MM.1S (cell line): Measurements from ENCODE around the gene TRIM28.

Source experiments
- DNase-seq: peaks from one replicate; pipeline ENCODE4 v3.0.0-alpha.2; 2015
- H2AFZ ChIP-seq: fragments of 300-600 bp; sonication (generic); 2 replicates; pipeline ENCODE4 v1.6.0; 2016; ENCODE audit warnings: antibody characterized with exemption, low read length
- H3F3A ChIP-seq: fragments of 300-600 bp; sonication (generic); 2 replicates; pipeline ENCODE4 v1.6.1; 2016; ENCODE audit warnings: mild to moderate bottlenecking, antibody characterized with exemption, low read length, moderate library complexity, mixed read lengths; ENCODE audit not compliant: insufficient read depth
- H3K27ac ChIP-seq: fragments of 300-600 bp; sonication (generic); 2 replicates; pipeline ENCODE4 v1.5.1; 2016; ENCODE audit warnings: mild to moderate bottlenecking, low read length
- H3K27me3 ChIP-seq: fragments of 300-600 bp; sonication (generic); replicated peaks from 2 replicates; pipeline ENCODE4 v1.6.0; 2016; ENCODE audit warnings: low read length; ENCODE audit not compliant: insufficient read depth
- H3K36me3 ChIP-seq: fragments of 300-600 bp; sonication (generic); replicated peaks from 2 replicates; pipeline ENCODE4 v1.6.1; 2016; ENCODE audit warnings: mild to moderate bottlenecking, low read length, mixed read lengths; ENCODE audit not compliant: insufficient read depth
- H3K4me1 ChIP-seq: fragments of 300-600 bp; sonication (generic); 2 replicates; pipeline ENCODE4 v1.6.1; 2016; ENCODE audit warnings: low read length, mixed read lengths
- H3K4me2 ChIP-seq: fragments of 300-600 bp; sonication (generic); 2 replicates; pipeline ENCODE4 v1.6.0; 2016; ENCODE audit warnings: low read depth, low read length
- H3K4me3 ChIP-seq: fragments of 300-600 bp; sonication (generic); 2 replicates; pipeline ENCODE4 v1.5.1; 2016; ENCODE audit warnings: low read length, mixed read lengths
- H3K79me2 ChIP-seq: fragments of 300-600 bp; sonication (generic); 2 replicates; pipeline ENCODE4 v1.6.1; 2016; ENCODE audit warnings: mixed run types, low read length, mixed read lengths
- H3K9ac ChIP-seq: fragments of 300-600 bp; sonication (generic); 2 replicates; pipeline ENCODE4 v1.6.1; 2016; ENCODE audit warnings: low read length, mixed read lengths
- H3K9me2 ChIP-seq: fragments of 300-600 bp; sonication (generic); replicated peaks from 2 replicates; pipeline ENCODE4 v1.6.1; 2016; ENCODE audit warnings: mild to moderate bottlenecking, low read length, mixed read lengths; ENCODE audit not compliant: insufficient read depth
- H3K9me3 ChIP-seq: fragments of 300-600 bp; sonication (generic); replicated peaks from 2 replicates; pipeline ENCODE4 v1.6.1; 2016; ENCODE audit warnings: mild to moderate bottlenecking, low read length, mixed read lengths; ENCODE audit not compliant: insufficient read depth
- H4K20me1 ChIP-seq: fragments of 300-600 bp; sonication (generic); 2 replicates; pipeline ENCODE4 v1.6.1; 2016; ENCODE audit warnings: mild to moderate bottlenecking, low read length, moderate library complexity, mixed read lengths; ENCODE audit not compliant: insufficient read depth
- CTCF ChIP-seq: fragments of 300-600 bp; sonication (generic); IDR thresholded peaks from 2 replicates; pipeline ENCODE4 v1.5.1; 2016; ENCODE audit warnings: antibody characterized with exemption, low read length, mixed read lengths
- EZH2 ChIP-seq: fragments of 300-600 bp; sonication (generic); optimal IDR thresholded peaks from 2 replicates; pipeline ENCODE3; 2017; ENCODE audit warnings: low read depth, mild to moderate bottlenecking, antibody characterized with exemption, low read length, mixed read lengths
- EZH2phosphoT487 ChIP-seq: fragments of 300-600 bp; sonication (generic); IDR thresholded peaks from 2 replicates; pipeline ENCODE4 v1.6.1; 2018; ENCODE audit warnings: antibody characterized with exemption, low read length

Gene TRIM28

GRCh38 chr19:58554494-58555368 lies 10.9 kb downstream of the TRIM28 start, which contains the start of gene CHMP2A:
TSS of gene CHMP2A (minus strand) at chr19:58555105. CDS start at chr19:58554212, 893 bp downstream.
- no peaks in the 10 kb centered on the region for H3K27me3 ChIP-seq
- peak within 1 kb of the TSS; percentile 92 for H3K9ac ChIP-seq
- TF ChIP-seq CTCF (no peak), EZH2 (no peak), EZH2phosphoT487 (no peak)
- H3K9me3 ChIP-seq: no peaks in the 10 kb centered on the region
- H2AFZ ChIP-seq: peak within 1 kb of the TSS; percentile 81
- peak; percentile 96 for DNase-seq
- peaks cover 3% of the 10 kb centered on the region; the same call in 1 of the 2 replicates for H3K36me3 ChIP-seq
- peaks cover 63% of the 10 kb centered on the region for H3F3A ChIP-seq
- H4K20me1 ChIP-seq: peaks cover 8% of the 10 kb centered on the region; the same call in 1 of the 2 replicates
- peaks cover 22% of the 10 kb centered on the region for H3K4me1 ChIP-seq
- peak within 1 kb of the TSS; percentile 95 for H3K4me3 ChIP-seq
- peaks cover 45% of the 10 kb centered on the region for H3K79me2 ChIP-seq
- H3K27ac ChIP-seq: peak within 1 kb of the TSS; percentile 88
- H3K9me2 ChIP-seq: no peaks in the 10 kb centered on the region
- H3K4me2 ChIP-seq: peak within 1 kb of the TSS; percentile 98

- peak overlapping the region; percentile 81 for H2AFZ ChIP-seq
- H3K36me3 ChIP-seq: no peaks in the 10 kb centered on the region
- peaks cover 45% of the 10 kb centered on the region for H3K79me2 ChIP-seq
- no peaks in the 10 kb centered on the region for H3K9me2 ChIP-seq
- peak overlapping the region; percentile 92 for H3K9ac ChIP-seq
- no peak for DNase-seq
- no peaks in the 10 kb centered on the region for H3K27me3 ChIP-seq
- peaks cover 8% of the 10 kb centered on the region; the same call in 1 of the 2 replicates for H4K20me1 ChIP-seq
- TF ChIP-seq EZH2phosphoT487: no peak
- H3F3A ChIP-seq: peaks cover 69% of the 10 kb centered on the region
- no peaks in the 10 kb centered on the region for H3K9me3 ChIP-seq
- H3K4me3 ChIP-seq: peak overlapping the region; percentile 95
- peaks cover 26% of the 10 kb centered on the region for H3K4me1 ChIP-seq
- H3K27ac ChIP-seq: peak overlapping the region; percentile 88
- peak overlapping the region; percentile 98 for H3K4me2 ChIP-seq
These were observed 11.6 kb downstream of the TRIM28 start for GRCh38 chr19:58555369-58555885.

- Histone ChIP-seq H3K9me2 (no peaks in the 10 kb centered on the region), H3K4me1 (peaks cover 26% of the 10 kb centered on the region), H3K27me3 (no peaks in the 10 kb centered on the region), H3K4me3 (no peak overlapping the region), H3K79me2 (peaks cover 41% of the 10 kb centered on the region), H2AFZ (no peak overlapping the region), H4K20me1 (peaks cover 2% of the 10 kb centered on the region; the same call in 1 of the 2 replicates), H3F3A (peaks cover 67% of the 10 kb centered on the region), H3K4me2 (peak overlapping the region; percentile 98; the same call in 1 of the 2 replicates), H3K9ac (no peak overlapping the region; the same call in 1 of the 2 replicates), H3K27ac (no peak overlapping the region; the same call in 1 of the 2 replicates), H3K36me3 (no peaks in the 10 kb centered on the region), H3K9me3 (no peaks in the 10 kb centered on the region)
- no peak for DNase-seq
- TF ChIP-seq EZH2phosphoT487 (no peak), CTCF (no peak), EZH2 (no peak)
These were observed 12.2 kb downstream of the TRIM28 start for GRCh38 chr19:58555920-58556621.
